IMR-90 (cell line): ENCODE measurements around the gene TBC1D30. TPM values are rescaled to one million over a fixed set of nuclear protein-coding genes. Genes with fewer than 3 reads are reported as not detected.

Experiments
- ATAC-seq: fragments of 200-7000 bp; cut with Tn5 transposase; 2 replicates; pipeline ENCODE4 v1.9.1; 2020; ENCODE audit warnings: low read depth, mild to moderate bottlenecking, moderate library complexity
- BruUV-seq: library from RNA; stranded (reverse); fragments of 400-500 nt; replicated peaks from 2 replicates; lab custom pipeline; 2021; lab: Mats Ljungman, UMichigan
- CTCF ChIA-PET: fragments of 300-600 bp; formaldehyde crosslinking; extraction: SDS; loops from one replicate; lab custom pipeline; 2021; ENCODE audit warnings: antibody characterized with exemption; lab: Yijun Ruan, JAX
- POLR2A ChIA-PET: fragments of 300-600 bp; sonication (Branson Sonifier 250); formaldehyde crosslinking; loops from one replicate; lab custom pipeline; 2022; ENCODE audit warnings: antibody characterized with exemption; ENCODE audit not compliant: unreplicated experiment; lab: Charles Lee
- DNase-seq: peaks from one replicate; pipeline ENCODE4 v3.0.0; 2013
- H2AFZ ChIP-seq: replicated peaks from 2 replicates; pipeline ENCODE3; 2013; ENCODE audit warnings: low read length, mild to moderate bottlenecking; ENCODE audit not compliant: poor library complexity
- H2AK5ac ChIP-seq: 2 replicates; pipeline ENCODE4 v1.6.1; 2013; ENCODE audit warnings: low read depth, low read length, inconsistent platforms
- H2AK9ac ChIP-seq: replicated peaks from 2 replicates; pipeline ENCODE3; 2013; ENCODE audit warnings: mild to moderate bottlenecking, low read depth, low read length, moderate library complexity; ENCODE audit not compliant: poor library complexity
- H2BK120ac ChIP-seq: 2 replicates; pipeline ENCODE4 v1.6.1; 2013; ENCODE audit warnings: low read depth, low read length, inconsistent platforms
- H2BK15ac ChIP-seq: 3 replicates; pipeline ENCODE4 v1.6.1; 2013; ENCODE audit warnings: low read depth, low read length, inconsistent platforms
- H2BK20ac ChIP-seq: 2 replicates; pipeline ENCODE4 v1.6.1; 2013; ENCODE audit warnings: low read depth, mild to moderate bottlenecking, inconsistent platforms, low read length, moderate library complexity
- H2BK5ac ChIP-seq: 2 replicates; pipeline ENCODE4 v1.6.1; 2013; ENCODE audit warnings: mild to moderate bottlenecking, low read depth, low read length, inconsistent platforms; ENCODE audit not compliant: poor library complexity, severe bottlenecking
- H3K14ac ChIP-seq: replicated peaks from 2 replicates; pipeline ENCODE4 v1.6.1; 2013; ENCODE audit warnings: low read depth, low read length, inconsistent platforms
- H3K18ac ChIP-seq: 2 replicates; pipeline ENCODE4 v1.6.1; 2013; ENCODE audit warnings: low read depth, low read length, control low read depth
- H3K23ac ChIP-seq: 2 replicates; pipeline ENCODE4 v1.6.1; 2013; ENCODE audit warnings: low read depth, low read length, inconsistent platforms
- H3K27ac ChIP-seq: 2 replicates; pipeline ENCODE4 v1.5.1; 2013; ENCODE audit warnings: mild to moderate bottlenecking, control low read depth, low read length; ENCODE audit not compliant: insufficient read depth
- H3K27me3 ChIP-seq: 2 replicates; pipeline ENCODE4 v1.6.1; 2013; ENCODE audit warnings: low read length; ENCODE audit not compliant: control insufficient read depth, insufficient read depth
- H3K36me3 ChIP-seq: 2 replicates; pipeline ENCODE4 v1.6.1; 2013; ENCODE audit warnings: low read length, mixed read lengths; ENCODE audit not compliant: control insufficient read depth, insufficient read depth
- H3K4ac ChIP-seq: 2 replicates; pipeline ENCODE4 v1.6.1; 2013; ENCODE audit warnings: low read depth, low read length, inconsistent platforms
- H3K4me1 ChIP-seq: 2 replicates; pipeline ENCODE4 v1.6.1; 2013; ENCODE audit warnings: low read length, mixed read lengths; ENCODE audit not compliant: control insufficient read depth, insufficient read depth
- H3K4me2 ChIP-seq: 2 replicates; pipeline ENCODE4 v1.6.1; 2013; ENCODE audit warnings: low read depth, mild to moderate bottlenecking, control low read depth, low read length, moderate library complexity
- H3K4me3 ChIP-seq: 2 replicates; pipeline ENCODE4 v1.5.1; 2013; ENCODE audit warnings: low read depth, mild to moderate bottlenecking, control low read depth, low read length, moderate library complexity; ENCODE audit not compliant: insufficient read depth
- H3K56ac ChIP-seq: 2 replicates; pipeline ENCODE4 v1.6.1; 2013; ENCODE audit warnings: low read length, inconsistent platforms; ENCODE audit not compliant: insufficient read depth; ENCODE audit errors: extremely low read depth
- H3K79me1 ChIP-seq, 2 experiments: 2 replicates each; pipeline ENCODE4 v1.6.1; 2013; ENCODE audit warnings: low read length in 2 of 2, inconsistent platforms in 1 of 2, low read depth in 1 of 2
- H3K9ac ChIP-seq: 2 replicates; pipeline ENCODE4 v1.6.1; 2013; ENCODE audit warnings: low read depth, low read length, control low read depth
- H3K9me1 ChIP-seq: 2 replicates; pipeline ENCODE4 v1.6.1; 2013; ENCODE audit warnings: low read length, inconsistent platforms; ENCODE audit not compliant: insufficient read depth
- H3K9me3 ChIP-seq: 2 replicates; pipeline ENCODE4 v1.6.1; 2013; ENCODE audit warnings: low read length; ENCODE audit not compliant: control insufficient read depth, insufficient read depth
- H4K20me1 ChIP-seq: 2 replicates; pipeline ENCODE4 v1.6.1; 2013; ENCODE audit warnings: low read length, inconsistent platforms; ENCODE audit not compliant: insufficient read depth
- H4K5ac ChIP-seq: 2 replicates; pipeline ENCODE4 v1.6.1; 2013; ENCODE audit warnings: mild to moderate bottlenecking, low read depth, low read length, control low read depth
- H4K8ac ChIP-seq, 2 experiments: 2 replicates each; pipeline ENCODE4 v1.6.1; 2013; ENCODE audit warnings: low read depth in 2 of 2, low read length in 2 of 2, control low read depth in 1 of 2, inconsistent platforms in 1 of 2
- H4K91ac ChIP-seq: 2 replicates; pipeline ENCODE4 v1.6.1; 2013; ENCODE audit warnings: low read depth, low read length, inconsistent platforms; ENCODE audit not compliant: insufficient read depth
- CEBPB ChIP-seq: IDR thresholded peaks from 2 replicates; pipeline ENCODE4 v1.6.1; 2012; ENCODE audit warnings: low read depth, low read length, improper control_type of control experiment
- MAZ ChIP-seq: IDR thresholded peaks from 2 replicates; pipeline ENCODE4 v1.6.1; 2012; ENCODE audit warnings: low read depth, mild to moderate bottlenecking, low read length, improper control_type of control experiment, moderate library complexity, borderline replicate concordance
- RFX5 ChIP-seq: IDR thresholded peaks from 2 replicates; pipeline ENCODE4 v1.8.0; 2012; ENCODE audit warnings: low read depth, mild to moderate bottlenecking, low read length, moderate library complexity
- SMC3 ChIP-seq: fragments of 150-350 bp; IDR thresholded peaks from 2 replicates; pipeline ENCODE4 v1.6.1; 2016; ENCODE audit warnings: low read depth, mild to moderate bottlenecking, antibody characterized with exemption, low read length, moderate library complexity
- USF2 ChIP-seq: fragments of 150-350 bp; IDR thresholded peaks from 2 replicates; pipeline ENCODE4 v1.6.1; 2017; ENCODE audit warnings: mild to moderate bottlenecking, antibody characterized with exemption, low read length, low read depth
- WGBS, 2 experiments: methylation state at CpG; one replicate each; pipeline versions ENCODE4 v1.1.5 to v1.1.7; 2013; ENCODE audit warnings: missing lambda C conversion rate in 2 of 2; ENCODE audit not compliant: insufficient read length in 1 of 2; ENCODE audit errors: extremely low coverage in 2 of 2; 5-methylcytosine and 5-hydroxymethylcytosine counted together
- dilution Hi-C: fragments of 300-500 bp; cut with HindIII; formaldehyde crosslinking; loops from one replicate; pipeline ENCODE4 v1.14.3; 2018; ENCODE audit warnings: low sequenced_read_pairs; ENCODE audit not compliant: unreplicated experiment
- in situ Hi-C: fragments of 300-500 bp; cut with MboI; formaldehyde crosslinking; loops from 3 replicates; pipeline ENCODE4 v1.14.3; 2019; ENCODE audit warnings: low sequenced_read_pairs, inconsistent platforms, mixed read lengths
- intact Hi-C: fragments of 100-400 bp; cut with micrococcal nuclease; formaldehyde crosslinking; loops from 2 replicates; pipeline ENCODE4 v1.10.0; 2022
- polyA plus RNA-seq, 3 experiments: library from polyadenylated mRNA; depleted of rRNA; stranded (reverse); fragments of >200 nt; gene quantifications; 2 replicates each; pipeline ENCODE4 v1.2.3, GENCODE V29; 2012; ENCODE audit warnings: low replicate concordance in 1 of 3
- total RNA-seq: library from RNA; depleted of rRNA; stranded (reverse); fragments of >200 nt; gene quantifications from 2 replicates; pipeline ENCODE4 v1.2.3, GENCODE V29; 2012

The TBC1D30 gene
- total and polyA plus RNA-seq, 2 of the 4 experiments (the other 2 are of a cell fraction), result 0.18 to 0.24 TPM

GRCh38 chr12:64864319-64864718, 39.9 kb downstream of the TBC1D30 start:
- ChIA-PET CTCF (no interaction called here), POLR2A (no interaction called here)
- no peak overlapping the region for H3K56ac ChIP-seq
- WGBS, 2 experiments, result no CpG with 5 or more reads among the region's 5 CpGs
- no peak overlapping the region for H4K8ac ChIP-seq
- H4K5ac ChIP-seq, result no peak overlapping the region
- dilution Hi-C loops (no loop called here), in situ Hi-C loops (no loop called here), intact Hi-C loops (no loop called here)
- no peak overlapping the region for H3K4ac ChIP-seq
- no peak overlapping the region for H3K4me2 ChIP-seq
- BruUV-seq, result no TSS peak
- H3K14ac ChIP-seq, result no peak overlapping the region
- no peak overlapping the region for H4K91ac ChIP-seq
- H2BK15ac ChIP-seq, result no peak overlapping the region
- H3K27ac ChIP-seq, result no peak overlapping the region
- no peaks in the 10 kb centered on the region for H3K4me1 ChIP-seq
- H3K4me3 ChIP-seq, result no peak overlapping the region
- no peak overlapping the region for H2BK120ac ChIP-seq
- H2AK9ac ChIP-seq, result no peak overlapping the region
- no peak overlapping the region for H2BK20ac ChIP-seq
- no peak overlapping the region for H2AK5ac ChIP-seq
- H3K9me3 ChIP-seq, result no peaks in the 10 kb centered on the region
- H3K36me3 ChIP-seq, result no peaks in the 10 kb centered on the region
- no peak overlapping the region for H2AFZ ChIP-seq
- no peaks in the 10 kb centered on the region for H3K9me1 ChIP-seq
- H3K9ac ChIP-seq, result no peak overlapping the region
- H3K79me1 ChIP-seq, result no peaks in the 10 kb centered on the region
- no peaks in the 10 kb centered on the region for H4K20me1 ChIP-seq
- ATAC-seq, result no peak
- no peak for DNase-seq
- H3K27me3 ChIP-seq, result peaks cover 20% of the 10 kb centered on the region; the same call in 1 of the 2 replicates
- H3K23ac ChIP-seq, result no peak overlapping the region
- no peak overlapping the region for H2BK5ac ChIP-seq
- TF ChIP-seq MAZ, result no peak
- no peak for TF ChIP-seq USF2
- no peak for TF ChIP-seq CEBPB
- TF ChIP-seq SMC3, result no peak
- TF ChIP-seq RFX5, result no peak
- no peak overlapping the region for H3K18ac ChIP-seq
